Lung (tissue), 12 donors: ENCODE results near the gene CCDC40. TPM values are rescaled to one million over a fixed set of nuclear protein-coding genes. Genes with fewer than 3 reads are reported as not detected.

Experiments used
- ATAC-seq: fragments of 200-7000 bp; cut with Tn5 transposase; one replicate; pipeline ENCODE4 v1.9.1; 2020; ENCODE audit warnings: moderate number of reproducible peaks; ENCODE audit not compliant: insufficient read depth, low FRiP score
- DNase-seq, 3 donors: peaks; one replicate each; pipeline ENCODE4 v3.0.0-alpha.2; 2013 to 2017
- H3K27ac ChIP-seq, 2 donors: one replicate each; pipeline ENCODE4 v1.5.1; 2013; ENCODE audit warnings: mild to moderate bottlenecking in 2 of 2, moderate library complexity in 2 of 2, control low read depth in 1 of 2, inconsistent platforms in 1 of 2, low read depth in 1 of 2, low read length in 1 of 2
- H3K27me3 ChIP-seq, 3 donors: one replicate each; pipeline ENCODE4 v1.5.1; 2013; ENCODE audit warnings: low read length in 2 of 3; ENCODE audit not compliant: control insufficient read depth in 3 of 3, insufficient read depth in 3 of 3
- H3K36me3 ChIP-seq, 4 donors: one replicate each; pipeline ENCODE4 v1.5.1; 2013; ENCODE audit warnings: low read length in 4 of 4, mild to moderate bottlenecking in 1 of 4, moderate library complexity in 1 of 4; ENCODE audit not compliant: control insufficient read depth in 4 of 4, insufficient read depth in 4 of 4
- H3K4me1 ChIP-seq, 5 donors: one replicate each; pipeline ENCODE4 v1.5.1; 2013; ENCODE audit warnings: low read length in 5 of 5, mild to moderate bottlenecking in 2 of 5, moderate library complexity in 1 of 5; ENCODE audit not compliant: control insufficient read depth in 5 of 5, insufficient read depth in 5 of 5
- H3K4me3 ChIP-seq: one replicate; pipeline ENCODE4 v1.5.1; 2013; ENCODE audit warnings: mild to moderate bottlenecking, control low read depth, moderate library complexity
- H3K9ac ChIP-seq, 2 donors: one replicate each; pipeline ENCODE4 v1.5.1; 2013; ENCODE audit warnings: low read length in 2 of 2, control low read depth in 1 of 2; ENCODE audit not compliant: insufficient read depth in 1 of 2
- H3K9me3 ChIP-seq, 4 donors: one replicate each; pipeline ENCODE4 v1.5.1; 2013; ENCODE audit warnings: low read length in 3 of 4, mild to moderate bottlenecking in 1 of 4, moderate library complexity in 1 of 4; ENCODE audit not compliant: control insufficient read depth in 4 of 4, insufficient read depth in 3 of 4
- CTCF ChIP-seq: IDR thresholded peaks from 2 replicates; pipeline ENCODE4 v1.5.1; 2012; ENCODE audit warnings: mild to moderate bottlenecking; ENCODE audit errors: control extremely low read depth, extremely low read depth
- WGBS, 2 donors: extraction: QIAGEN DNeasy Blood & Tissue Kit; methylation state at CpG; one replicate each; pipeline ENCODE4 v1.1.7; 2013; 5-methylcytosine and 5-hydroxymethylcytosine counted together
- polyA plus RNA-seq, 2 donors: library from polyadenylated mRNA; stranded (reverse); fragments of 200-250 nt; gene quantifications; one replicate each; pipeline ENCODE4 v1.2.1, GENCODE V29; 2013
- total RNA-seq, 2 donors: library from RNA; depleted of rRNA in 1 of 2; stranded (reverse); fragments of >200 nt in 1 of 2; gene quantifications; one replicate each; pipeline ENCODE4 v1.2.1, GENCODE V29; 2014 to 2021
- donor health status: control.
- donor health status: control.
- donor health status: Bipolar disorder and iron deficiency.
- donor health status: healthy.
- donor health status: DM: yes; HTN: yes; CAD: no.

CCDC40 gene
- total and polyA plus RNA-seq, 4 donors: 6.0 to 34.5 (median 7.3) TPM

GRCh38 chr17:80099291-80100034 is 63.0 kb downstream of the CCDC40 start:
- TF ChIP-seq CTCF: no peak
- ATAC-seq: no peak
- Histone ChIP-seq H3K27me3 (no peaks in the 10 kb centered on the region), H3K27ac (no peak overlapping the region), H3K4me3 (no peak overlapping the region), H3K4me1 (peaks cover 0 to 19% (median 5%) of the 10 kb centered on the region in 5 donors), H3K9ac (no peak overlapping the region), H3K36me3 (no peaks in the 10 kb centered on the region), H3K9me3 (peaks cover 0 to 1% (median 0%) of the 10 kb centered on the region in 4 donors)
- 84 to 93% methylated on average over 27 of the region's 27 CpGs for WGBS, 2 donors
- DNase-seq: no peak

GRCh38 chr17:80100035-80100323 is 63.5 kb downstream of the CCDC40 start:
- ATAC-seq (no peak), DNase-seq (no peak)
- Histone ChIP-seq H3K36me3 (no peaks in the 10 kb centered on the region), H3K27me3 (no peaks in the 10 kb centered on the region), H3K9me3 (peaks cover 0 to 1% (median 0%) of the 10 kb centered on the region in 4 donors), H3K9ac (no peak overlapping the region), H3K4me3 (no peak overlapping the region), H3K27ac (no peak overlapping the region), H3K4me1 (peaks cover 0 to 19% (median 5%) of the 10 kb centered on the region in 5 donors)
- no peak for TF ChIP-seq CTCF
- 86 to 87% methylated on average over 4 of the region's 4 CpGs for WGBS, 2 donors

DNA sequence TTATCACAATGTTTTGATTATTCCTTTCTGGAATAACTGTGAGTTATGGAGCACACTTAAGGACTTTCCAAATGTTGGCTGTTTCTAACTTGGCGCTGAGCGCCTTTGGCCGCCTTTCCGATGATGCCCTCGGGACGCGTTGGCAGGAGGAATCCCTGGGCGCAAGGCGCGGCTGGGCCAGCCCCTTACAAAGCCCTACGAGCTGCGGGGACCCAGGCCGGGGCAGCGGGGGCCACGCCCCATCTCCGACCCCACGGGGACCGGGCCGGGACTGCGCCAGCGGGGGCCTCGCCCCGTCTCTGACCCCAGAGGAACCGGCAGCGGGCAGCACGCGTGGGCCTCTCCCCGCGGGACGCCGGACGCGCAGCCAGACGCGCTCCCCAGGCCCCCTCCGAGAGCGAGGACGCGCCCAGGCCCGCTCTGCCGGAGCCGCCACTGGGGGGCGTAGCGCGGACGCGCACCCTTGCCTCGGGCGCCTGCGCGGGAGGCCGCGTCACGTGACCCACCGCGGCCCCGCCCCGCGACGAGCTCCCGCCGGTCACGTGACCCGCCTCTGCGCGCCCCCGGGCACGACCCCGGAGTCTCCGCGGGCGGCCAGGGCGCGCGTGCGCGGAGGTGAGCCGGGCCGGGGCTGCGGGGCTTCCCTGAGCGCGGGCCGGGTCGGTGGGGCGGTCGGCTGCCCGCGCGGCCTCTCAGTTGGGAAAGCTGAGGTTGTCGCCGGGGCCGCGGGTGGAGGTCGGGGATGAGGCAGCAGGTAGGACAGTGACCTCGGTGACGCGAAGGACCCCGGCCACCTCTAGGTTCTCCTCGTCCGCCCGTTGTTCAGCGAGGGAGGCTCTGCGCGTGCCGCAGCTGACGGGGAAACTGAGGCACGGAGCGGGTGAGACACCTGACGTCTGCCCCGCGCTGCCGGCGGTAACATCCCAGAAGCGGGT is 64.8 kb downstream of the CCDC40 start, which contains the start of gene GAA:
Gene GAA, plus strand, starts transcription at position 571 of the 935 bp plus-strand sequence. CDS start 3,006 bp downstream, outside the sequence.
- peak within 1 kb of the TSS; percentile 88 to 91 for H3K27ac ChIP-seq
- peaks cover 0 to 1% (median 0%) of the 10 kb centered on the region in 4 donors for H3K9me3 ChIP-seq
- H3K9ac ChIP-seq: peak within 1 kb of the TSS; percentile 55 to 84
- ATAC-seq (peak; percentile 92), DNase-seq (peak; percentile 89 to 94 (median 91))
- H3K36me3 ChIP-seq: no peaks in the 10 kb centered on the region
- H3K4me3 ChIP-seq: peak within 1 kb of the TSS; percentile 89
- 1% methylated on average over 80 to 114 of the region's 114 CpGs for WGBS, 2 donors
- no peaks in the 10 kb centered on the region for H3K27me3 ChIP-seq
- TF ChIP-seq CTCF: peak; percentile 78
- H3K4me1 ChIP-seq: peaks cover 0 to 28% (median 5%) of the 10 kb centered on the region in 5 donors
